ENCODE measurements around the gene RIPPLY1. TPM values are rescaled to one million over a fixed set of nuclear protein-coding genes. Genes with fewer than 3 reads are reported as not detected.
"Not testable (repeated sequence)": the region's sequence is repeated elsewhere in the genome, so short reads cannot be mapped to it uniquely, and the experiment has no call there.

The RIPPLY1 gene
- total RNA-seq, 2 experiments from 2014 or later: not detected

- no peak overlapping the region for H3K4me3 Mint-ChIP-seq
- no peaks in the 10 kb centered on the region for H3K27me3 Mint-ChIP-seq
- no peaks in the 10 kb centered on the region for H3K36me3 Mint-ChIP-seq (ENCODE audit: low read depth)
- H3K4me1 Mint-ChIP-seq: no peaks in the 10 kb centered on the region
- ChIA-PET POLR2A (no interaction called here), CTCF (no interaction called here)
- no peaks in the 10 kb centered on the region for H3K9me3 Mint-ChIP-seq
- no peak overlapping the region for H3K27ac Mint-ChIP-seq
- no peak for DNase-seq
These were observed 1.3 kb downstream of the RIPPLY1 start for GRCh38 chrX:106901781-106902219.

GRCh38 chrX:106901341-106901740, 1.8 kb downstream of the RIPPLY1 start:
- Mint-ChIP-seq H3K9me3 (no peaks in the 10 kb centered on the region), H3K4me1 (no peaks in the 10 kb centered on the region), H3K27me3 (no peaks in the 10 kb centered on the region), H3K4me3 (no peak overlapping the region), H3K27ac (no peak overlapping the region), H3K36me3 (ENCODE audit: low read depth) (no peaks in the 10 kb centered on the region)
- ChIA-PET CTCF (no interaction called here), POLR2A (no interaction called here)
- DNase-seq: no peak

GRCh38 chrX:106899841-106900240, 3.3 kb downstream of the RIPPLY1 start:
- POLR2A ChIA-PET: no interaction called here
- Mint-ChIP-seq H3K27ac (no peak overlapping the region), H3K4me3 (no peak overlapping the region), H3K36me3 (ENCODE audit: low read depth) (no peaks in the 10 kb centered on the region), H3K4me1 (no peaks in the 10 kb centered on the region), H3K9me3 (no peaks in the 10 kb centered on the region), H3K27me3 (no peaks in the 10 kb centered on the region)
- CTCF ChIA-PET: interaction anchor here (0.7 kb wide), 1 partner anchor 66 kb away, joined by 5 read pairs; no protein-coding TSS in a partner anchor
- DNase-seq: no peak

GRCh38 chrX:106899276-106899675, 3.9 kb downstream of the RIPPLY1 start:
- DNase-seq: no peak
- CTCF ChIA-PET: interaction anchor here (0.7 to 1.2 kb wide), 7 partner anchors 9 to 878 kb away, joined by 3 to 5 read pairs (median 4); partner anchors contain the start of gene NCBP2L
- Mint-ChIP-seq H3K4me1 (no peaks in the 10 kb centered on the region), H3K27ac (no peak overlapping the region), H3K4me3 (no peak overlapping the region), H3K27me3 (no peaks in the 10 kb centered on the region), H3K36me3 (ENCODE audit: low read depth) (no peaks in the 10 kb centered on the region), H3K9me3 (no peaks in the 10 kb centered on the region)
- POLR2A ChIA-PET: no interaction called here

- CTCF ChIA-PET: interaction anchor here (0.7 to 1.8 kb wide), 9 partner anchors 9 to 879 kb away, joined by 3 to 9 read pairs (median 4); partner anchors contain the start of gene NCBP2L
- POLR2A ChIA-PET: no interaction called here
- DNase-seq: no peak
- Mint-ChIP-seq H3K27me3 (no peaks in the 10 kb centered on the region), H3K9me3 (no peaks in the 10 kb centered on the region), H3K4me3 (no peak overlapping the region), H3K4me1 (no peaks in the 10 kb centered on the region), H3K36me3 (ENCODE audit: low read depth) (no peaks in the 10 kb centered on the region), H3K27ac (no peak overlapping the region)
These were observed 4.7 kb downstream of the RIPPLY1 start for GRCh38 chrX:106898462-106898861.

- DNase-seq: no peak
- no peak overlapping the region for H3K27ac Mint-ChIP-seq
These were observed 5.9 kb downstream of the RIPPLY1 start for GRCh38 chrX:106897259-106897658.

DNA sequence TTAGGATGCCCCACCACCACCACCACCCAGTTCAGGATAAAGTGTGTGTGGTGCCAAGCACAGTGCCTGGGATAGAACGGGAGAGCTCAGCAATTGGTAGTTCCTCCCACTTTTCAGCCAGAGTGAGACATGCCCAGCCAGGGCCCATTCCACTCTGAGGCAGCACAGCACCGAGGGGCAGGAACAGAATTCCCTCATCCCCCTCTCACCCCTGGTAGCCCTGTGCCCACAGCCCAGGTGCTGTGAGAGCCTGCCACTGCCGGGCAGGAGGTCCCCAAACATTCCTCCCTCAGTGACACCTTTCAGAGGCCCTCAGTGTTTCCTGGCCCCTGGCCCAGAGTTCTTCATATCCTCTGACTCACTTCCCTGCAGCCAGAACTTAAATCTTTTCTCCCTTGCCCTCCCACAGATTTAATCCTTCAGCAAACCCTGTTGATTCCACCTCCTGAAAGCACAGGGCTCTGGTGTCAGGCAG, 8.1 kb downstream of the RIPPLY1 start:
- no peak overlapping the region for H3K4me3 Mint-ChIP-seq
- H3K4me1 Mint-ChIP-seq: no peaks in the 10 kb centered on the region
- H3K27ac Mint-ChIP-seq: no peak overlapping the region
- DNase-seq: no peak
- CTCF ChIA-PET: interaction anchor here (0.9 to 1.8 kb wide), 6 partner anchors 12 to 197 kb away, joined by 3 to 4 read pairs (median 3); no protein-coding TSS in a partner anchor
- no peaks in the 10 kb centered on the region for H3K36me3 Mint-ChIP-seq (ENCODE audit: low read depth)
- POLR2A ChIA-PET: no interaction called here
- H3K9me3 Mint-ChIP-seq: no peaks in the 10 kb centered on the region
- no peaks in the 10 kb centered on the region for H3K27me3 Mint-ChIP-seq

More at GRCh38 chrX:106897259-106897658, 5.9 kb downstream of the RIPPLY1 start:
- ChIA-PET POLR2A (no interaction called here), CTCF (interaction anchor here (1.8 kb wide), 1 partner anchor 8 kb away, joined by 9 read pairs; no protein-coding TSS in a partner anchor)
- H3K4me3 Mint-ChIP-seq: no peak overlapping the region
- no peaks in the 10 kb centered on the region for H3K4me1 Mint-ChIP-seq
- no peaks in the 10 kb centered on the region for H3K36me3 Mint-ChIP-seq (ENCODE audit: low read depth)
- H3K9me3 Mint-ChIP-seq: no peaks in the 10 kb centered on the region
- no peaks in the 10 kb centered on the region for H3K27me3 Mint-ChIP-seq

DNA sequence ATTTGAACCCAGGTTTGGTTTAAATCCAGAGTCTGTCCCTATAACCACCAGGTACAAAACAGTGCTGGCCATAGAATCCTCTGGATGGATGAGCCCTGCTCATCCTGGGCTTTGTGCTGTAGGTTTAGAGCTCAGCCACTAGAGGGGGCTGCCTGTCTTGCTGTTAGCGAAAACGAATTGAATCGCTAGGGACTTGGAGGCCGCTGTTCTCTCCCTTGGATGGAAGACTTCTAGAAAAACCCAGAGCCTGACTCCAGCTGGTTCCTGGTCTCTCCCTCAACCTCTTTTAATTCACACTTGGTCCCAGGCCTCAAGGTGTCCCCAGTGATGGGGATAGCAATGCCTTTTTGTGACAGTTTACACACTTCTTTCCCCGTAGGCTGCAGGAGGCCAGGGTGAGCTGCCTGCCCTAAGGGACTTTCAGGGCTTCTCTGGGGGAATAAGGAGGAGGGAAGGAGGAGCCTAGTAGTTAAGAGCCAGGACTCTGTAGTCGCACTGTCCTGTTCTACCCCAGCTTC, 8.7 kb downstream of the RIPPLY1 start:
- no peaks in the 10 kb centered on the region for H3K27me3 Mint-ChIP-seq
- peak; percentile 42 for DNase-seq
- no peaks in the 10 kb centered on the region for H3K36me3 Mint-ChIP-seq (ENCODE audit: low read depth)
- H3K4me1 Mint-ChIP-seq: no peaks in the 10 kb centered on the region
- no peaks in the 10 kb centered on the region for H3K9me3 Mint-ChIP-seq
- H3K27ac Mint-ChIP-seq: no peak overlapping the region
- CTCF ChIA-PET: interaction anchor here (0.7 to 1.8 kb wide), 7 partner anchors 9 to 883 kb away, joined by 3 to 4 read pairs (median 3); partner anchors contain the start of genes NCBP2L and RIPPLY1
- no peak overlapping the region for H3K4me3 Mint-ChIP-seq
- POLR2A ChIA-PET: no interaction called here

GRCh38 chrX:106891762-106892460, 11.2 kb downstream of the RIPPLY1 start:
- H3K36me3 Mint-ChIP-seq (ENCODE audit: low read depth): no peaks in the 10 kb centered on the region
- no peak for DNase-seq
- H3K4me1 Mint-ChIP-seq: no peaks in the 10 kb centered on the region
- H3K27me3 Mint-ChIP-seq: peaks cover 1% of the 10 kb centered on the region
- H3K9me3 Mint-ChIP-seq: no peaks in the 10 kb centered on the region
- CTCF ChIA-PET: interaction anchor here (0.8 to 1.1 kb wide), 2 partner anchors 17 to 540 kb away, joined by 3 read pairs; no protein-coding TSS in a partner anchor
- H3K27ac Mint-ChIP-seq: no peak overlapping the region
- POLR2A ChIA-PET: no interaction called here
- H3K4me3 Mint-ChIP-seq: no peak overlapping the region

GRCh38 chrX:106889468-106889867, 13.7 kb downstream of the RIPPLY1 start:
- POLR2A ChIA-PET: no interaction called here
- Mint-ChIP-seq H3K27ac (no peak overlapping the region), H3K4me1 (no peaks in the 10 kb centered on the region), H3K27me3 (peaks cover 3% of the 10 kb centered on the region), H3K4me3 (no peak overlapping the region), H3K36me3 (ENCODE audit: low read depth) (no peaks in the 10 kb centered on the region), H3K9me3 (no peaks in the 10 kb centered on the region)
- CTCF ChIA-PET: interaction anchor here (1.4 kb wide), 1 partner anchor 9 kb away, joined by 9 read pairs; no protein-coding TSS in a partner anchor
- DNase-seq: no peak

DNA sequence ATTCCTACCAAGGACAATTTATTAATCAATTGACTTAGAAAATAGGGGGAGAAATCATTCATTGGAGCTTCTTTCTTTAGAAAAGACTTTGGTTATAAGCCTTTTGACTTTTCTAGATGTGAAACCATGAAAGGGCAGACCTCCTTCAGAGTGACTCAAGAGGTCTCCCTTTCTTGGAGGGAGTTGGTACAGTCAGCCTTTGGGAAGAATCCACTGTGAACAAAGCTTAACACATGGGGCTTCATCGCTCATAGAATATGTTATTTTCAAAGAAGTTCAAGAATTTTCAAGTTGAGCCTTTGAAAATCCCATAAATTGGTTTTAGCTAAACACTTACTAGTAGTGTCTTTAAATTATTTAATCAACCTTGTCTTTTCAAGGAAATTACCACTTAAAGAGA, 28.0 kb downstream of the RIPPLY1 start:
- Mint-ChIP-seq H3K4me3 (no peak overlapping the region), H3K9me3 (no peaks in the 10 kb centered on the region), H3K4me1 (no peaks in the 10 kb centered on the region), H3K36me3 (ENCODE audit: low read depth) (no peaks in the 10 kb centered on the region), H3K27me3 (no peaks in the 10 kb centered on the region), H3K27ac (no peak overlapping the region)
- CTCF ChIA-PET: interaction anchor here (1.0 kb wide), 2 partner anchors 18 to 24 kb away, joined by 3 to 4 read pairs; no protein-coding TSS in a partner anchor
- no peak for DNase-seq
- POLR2A ChIA-PET: no interaction called here

DNA sequence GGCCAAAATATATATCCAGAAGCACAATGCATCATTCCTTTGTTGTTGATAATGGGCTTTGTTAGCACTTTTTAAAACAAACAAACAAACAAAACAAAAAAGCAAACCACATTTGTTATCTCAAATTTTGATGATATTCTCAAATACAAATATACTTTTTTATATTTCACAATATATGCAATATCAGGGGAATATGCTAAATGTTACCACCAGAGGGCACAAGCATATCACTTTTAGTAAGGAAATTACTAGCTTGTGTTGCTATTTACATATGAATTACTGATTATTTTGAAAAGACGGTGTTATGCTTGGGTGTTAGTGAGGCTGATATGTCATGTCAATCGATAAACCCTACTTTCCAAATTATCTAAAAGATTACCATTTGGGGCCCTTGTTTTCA, 29.1 kb downstream of the RIPPLY1 start:
- H3K27ac Mint-ChIP-seq: no peak overlapping the region
- DNase-seq: no peak
- no peaks in the 10 kb centered on the region for H3K4me1 Mint-ChIP-seq
- no peaks in the 10 kb centered on the region for H3K36me3 Mint-ChIP-seq (ENCODE audit: low read depth)
- ChIA-PET POLR2A (no interaction called here), CTCF (interaction anchor here (0.9 to 1.4 kb wide), 3 partner anchors 10 to 22 kb away, joined by 3 read pairs; no protein-coding TSS in a partner anchor)
- H3K4me3 Mint-ChIP-seq: no peak overlapping the region
- no peaks in the 10 kb centered on the region for H3K9me3 Mint-ChIP-seq
- no peaks in the 10 kb centered on the region for H3K27me3 Mint-ChIP-seq

DNA sequence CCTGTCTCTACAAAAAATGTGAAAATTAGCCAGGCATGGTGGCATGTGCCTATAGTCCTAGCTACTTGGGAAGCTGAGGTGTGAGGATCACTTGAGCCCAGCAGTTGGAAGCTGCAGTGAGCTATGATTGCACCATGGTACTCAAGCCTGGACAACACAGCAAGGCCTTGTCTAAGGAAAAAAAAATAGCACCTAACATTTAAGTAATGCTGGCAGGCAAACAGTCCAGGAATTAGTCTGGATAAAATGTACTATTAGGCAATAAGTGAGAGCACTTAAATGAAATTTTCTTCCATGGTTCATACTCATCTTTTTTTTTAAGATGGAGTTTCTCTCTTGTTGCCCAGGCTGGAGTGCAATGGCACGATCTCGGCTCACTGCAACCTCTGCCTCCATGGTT, 30.3 kb downstream of the RIPPLY1 start:
- H3K9me3 Mint-ChIP-seq; H3K27ac Mint-ChIP-seq; H3K36me3 Mint-ChIP-seq (ENCODE audit: low read depth); H3K4me3 Mint-ChIP-seq; H3K4me1 Mint-ChIP-seq; H3K27me3 Mint-ChIP-seq; DNase-seq; CTCF ChIA-PET; POLR2A ChIA-PET: not testable (repeated sequence)
